Panc1 (cell line): ENCODE measurements around the gene ZNF324B. TPM values are rescaled to one million over a fixed set of nuclear protein-coding genes. Genes with fewer than 3 reads are reported as not detected.

Experiments
- ATAC-seq: fragments of 200-7000 bp; cut with Tn5 transposase; 2 replicates; pipeline ENCODE4 v1.9.1; 2020; ENCODE audit warnings: mild to moderate bottlenecking, moderate library complexity
- BruUV-seq: library from RNA; stranded (reverse); fragments of 400-500 nt; replicated peaks from 2 replicates; lab custom pipeline; 2021; lab: Mats Ljungman, UMichigan
- CTCF ChIA-PET: fragments of 300-600 bp; sonication (Branson Sonifier 250); formaldehyde crosslinking; loops from one replicate; lab custom pipeline; 2022; ENCODE audit warnings: antibody characterized with exemption; lab: Charles Lee
- POLR2A ChIA-PET: fragments of 300-600 bp; sonication (Branson Sonifier 250); formaldehyde crosslinking; loops from one replicate; lab custom pipeline; 2022; ENCODE audit warnings: antibody characterized with exemption; lab: Charles Lee
- DNase-seq: peaks from one replicate; pipeline ENCODE4 v3.0.0-alpha.2; 2010; ENCODE audit warnings: low read depth, low spot score
- H3K27ac ChIP-seq: 2 replicates; pipeline ENCODE4 v1.5.1; 2011; ENCODE audit warnings: mild to moderate bottlenecking, low read length, inconsistent platforms
- H3K27me3 ChIP-seq: fragments of 200-500 bp; sonication (Bioruptor generic); 2 replicates; pipeline ENCODE4 v1.6.0; 2014; ENCODE audit warnings: low read length, inconsistent platforms; ENCODE audit not compliant: control insufficient read depth, insufficient read depth
- H3K36me3 ChIP-seq: fragments of 200-500 bp; sonication (Bioruptor generic); 2 replicates; pipeline ENCODE4 v1.5.1; 2014; ENCODE audit warnings: inconsistent platforms, mild to moderate bottlenecking, low read length, moderate library complexity; ENCODE audit not compliant: control insufficient read depth, insufficient read depth
- H3K4me1 ChIP-seq: 2 replicates; pipeline ENCODE4 v1.5.1; 2011; ENCODE audit warnings: inconsistent platforms, mild to moderate bottlenecking, low read length, moderate library complexity; ENCODE audit not compliant: control insufficient read depth, insufficient read depth
- H3K4me3 ChIP-seq, 2 experiments: 2 replicates each; pipeline ENCODE4 v1.5.1; 2011 to 2012; ENCODE audit warnings: low read depth in 2 of 2, low read length in 2 of 2, mild to moderate bottlenecking in 2 of 2, inconsistent platforms in 1 of 2, moderate library complexity in 1 of 2
- H3K9me3 ChIP-seq: fragments of 200-500 bp; sonication (Bioruptor generic); 2 replicates; pipeline ENCODE4 v1.5.1; 2014; ENCODE audit warnings: low read depth, mild to moderate bottlenecking, inconsistent platforms, low read length, moderate library complexity; ENCODE audit not compliant: control insufficient read depth, insufficient read depth
- POLR2AphosphoS5 ChIP-seq: IDR thresholded peaks from 2 replicates; pipeline ENCODE4 v1.6.1; 2012; ENCODE audit warnings: mild to moderate bottlenecking, low read depth, low read length, moderate library complexity
- SIN3A ChIP-seq: IDR thresholded peaks from 2 replicates; pipeline ENCODE4 v1.6.1; 2012; ENCODE audit warnings: low read depth, mild to moderate bottlenecking, low read length, moderate library complexity, borderline replicate concordance; ENCODE audit not compliant: insufficient read depth
- TCF7L2 ChIP-seq: IDR thresholded peaks from 2 replicates; pipeline ENCODE4 v1.6.1; 2011; ENCODE audit warnings: mild to moderate bottlenecking, low read depth, low read length, inconsistent platforms
- in situ Hi-C: cut with HindIII; loops from 2 replicates; pipeline ENCODE4 v1.10.0; 2016; ENCODE audit warnings: low sequenced_read_pairs, low pct_unique_long_range_greater_than_20kb
- intact Hi-C: fragments of 100-400 bp; cut with micrococcal nuclease; formaldehyde crosslinking; loops from one replicate; pipeline ENCODE4 v1.10.0; 2022; ENCODE audit not compliant: unreplicated experiment
- total RNA-seq: library from RNA; stranded (reverse); gene quantifications from one replicate; pipeline ENCODE4 v1.2.1, GENCODE V29; 2021; ENCODE audit not compliant: unreplicated experiment
- TF ChIP-seq, protein P1 (sequence below): fragments of 450-650 bp; IDR thresholded peaks from 2 replicates; pipeline ENCODE4 v1.5.1; 2017; ENCODE audit warnings: mild to moderate bottlenecking
- TF ChIP-seq, protein P2 (sequence below), 2 experiments: IDR thresholded peaks; 2 replicates each; pipeline ENCODE4 v1.6.1; 2011 to 2012; ENCODE audit warnings: low read depth in 2 of 2, control low read depth in 1 of 2, low read length in 1 of 2, mild to moderate bottlenecking in 1 of 2, moderate library complexity in 1 of 2; ENCODE audit not compliant: insufficient read depth in 1 of 2

ZNF324B gene
- total RNA-seq, 1 experiment from 2014 or later, result 7.8 TPM

DNA sequence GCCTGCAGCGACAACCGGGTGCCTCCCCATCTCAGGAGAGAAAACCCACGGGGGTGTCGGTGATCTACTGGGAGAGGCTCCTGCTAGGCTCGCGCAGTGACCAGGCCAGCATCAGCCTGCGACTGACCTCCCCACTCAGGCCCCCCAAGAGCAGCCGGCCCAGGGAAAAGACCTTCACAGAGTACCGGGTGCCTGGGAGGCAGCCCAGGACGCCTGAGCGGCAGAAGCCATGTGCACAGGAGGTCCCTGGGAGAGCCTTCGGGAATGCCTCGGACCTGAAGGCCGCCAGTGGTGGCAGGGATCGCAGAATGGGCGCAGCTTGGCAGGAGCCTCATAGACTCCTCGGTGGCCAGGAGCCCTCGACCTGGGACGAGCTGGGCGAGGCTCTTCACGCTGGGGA is 3.9 kb downstream of the ZNF324B start:
- in situ Hi-C loops (no loop called here), intact Hi-C loops (no loop called here)
- no peak overlapping the region for H3K27ac ChIP-seq
- H3K4me1 ChIP-seq, result peaks cover 4% of the 10 kb centered on the region; the same call in 1 of the 2 replicates
- ChIA-PET CTCF (no interaction called here), POLR2A (no interaction called here)
- ATAC-seq (no peak), DNase-seq (no peak)
- H3K4me3 ChIP-seq, result no peak overlapping the region
- BruUV-seq, result no TSS peak
- no peaks in the 10 kb centered on the region for H3K36me3 ChIP-seq
- no peaks in the 10 kb centered on the region for H3K9me3 ChIP-seq
- 0 out of 2 replicates have a peak, but pooled peaks cover 4% of the 10 kb centered on the region for H3K27me3 ChIP-seq
- TF ChIP-seq, protein P1, sequence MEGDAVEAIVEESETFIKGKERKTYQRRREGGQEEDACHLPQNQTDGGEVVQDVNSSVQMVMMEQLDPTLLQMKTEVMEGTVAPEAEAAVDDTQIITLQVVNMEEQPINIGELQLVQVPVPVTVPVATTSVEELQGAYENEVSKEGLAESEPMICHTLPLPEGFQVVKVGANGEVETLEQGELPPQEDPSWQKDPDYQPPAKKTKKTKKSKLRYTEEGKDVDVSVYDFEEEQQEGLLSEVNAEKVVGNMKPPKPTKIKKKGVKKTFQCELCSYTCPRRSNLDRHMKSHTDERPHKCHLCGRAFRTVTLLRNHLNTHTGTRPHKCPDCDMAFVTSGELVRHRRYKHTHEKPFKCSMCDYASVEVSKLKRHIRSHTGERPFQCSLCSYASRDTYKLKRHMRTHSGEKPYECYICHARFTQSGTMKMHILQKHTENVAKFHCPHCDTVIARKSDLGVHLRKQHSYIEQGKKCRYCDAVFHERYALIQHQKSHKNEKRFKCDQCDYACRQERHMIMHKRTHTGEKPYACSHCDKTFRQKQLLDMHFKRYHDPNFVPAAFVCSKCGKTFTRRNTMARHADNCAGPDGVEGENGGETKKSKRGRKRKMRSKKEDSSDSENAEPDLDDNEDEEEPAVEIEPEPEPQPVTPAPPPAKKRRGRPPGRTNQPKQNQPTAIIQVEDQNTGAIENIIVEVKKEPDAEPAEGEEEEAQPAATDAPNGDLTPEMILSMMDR, result no peak
- TF ChIP-seq SIN3A (no peak), POLR2AphosphoS5 (no peak), TCF7L2 (no peak)
- TF ChIP-seq, protein P2, sequence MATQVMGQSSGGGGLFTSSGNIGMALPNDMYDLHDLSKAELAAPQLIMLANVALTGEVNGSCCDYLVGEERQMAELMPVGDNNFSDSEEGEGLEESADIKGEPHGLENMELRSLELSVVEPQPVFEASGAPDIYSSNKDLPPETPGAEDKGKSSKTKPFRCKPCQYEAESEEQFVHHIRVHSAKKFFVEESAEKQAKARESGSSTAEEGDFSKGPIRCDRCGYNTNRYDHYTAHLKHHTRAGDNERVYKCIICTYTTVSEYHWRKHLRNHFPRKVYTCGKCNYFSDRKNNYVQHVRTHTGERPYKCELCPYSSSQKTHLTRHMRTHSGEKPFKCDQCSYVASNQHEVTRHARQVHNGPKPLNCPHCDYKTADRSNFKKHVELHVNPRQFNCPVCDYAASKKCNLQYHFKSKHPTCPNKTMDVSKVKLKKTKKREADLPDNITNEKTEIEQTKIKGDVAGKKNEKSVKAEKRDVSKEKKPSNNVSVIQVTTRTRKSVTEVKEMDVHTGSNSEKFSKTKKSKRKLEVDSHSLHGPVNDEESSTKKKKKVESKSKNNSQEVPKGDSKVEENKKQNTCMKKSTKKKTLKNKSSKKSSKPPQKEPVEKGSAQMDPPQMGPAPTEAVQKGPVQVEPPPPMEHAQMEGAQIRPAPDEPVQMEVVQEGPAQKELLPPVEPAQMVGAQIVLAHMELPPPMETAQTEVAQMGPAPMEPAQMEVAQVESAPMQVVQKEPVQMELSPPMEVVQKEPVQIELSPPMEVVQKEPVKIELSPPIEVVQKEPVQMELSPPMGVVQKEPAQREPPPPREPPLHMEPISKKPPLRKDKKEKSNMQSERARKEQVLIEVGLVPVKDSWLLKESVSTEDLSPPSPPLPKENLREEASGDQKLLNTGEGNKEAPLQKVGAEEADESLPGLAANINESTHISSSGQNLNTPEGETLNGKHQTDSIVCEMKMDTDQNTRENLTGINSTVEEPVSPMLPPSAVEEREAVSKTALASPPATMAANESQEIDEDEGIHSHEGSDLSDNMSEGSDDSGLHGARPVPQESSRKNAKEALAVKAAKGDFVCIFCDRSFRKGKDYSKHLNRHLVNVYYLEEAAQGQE (IDR thresholded peaks at IDR 0.05; ENCODE audit: insufficient read depth in 1 of 2, low read depth in 2 of 2, low read length in 1 of 2), result no peak

DNA sequence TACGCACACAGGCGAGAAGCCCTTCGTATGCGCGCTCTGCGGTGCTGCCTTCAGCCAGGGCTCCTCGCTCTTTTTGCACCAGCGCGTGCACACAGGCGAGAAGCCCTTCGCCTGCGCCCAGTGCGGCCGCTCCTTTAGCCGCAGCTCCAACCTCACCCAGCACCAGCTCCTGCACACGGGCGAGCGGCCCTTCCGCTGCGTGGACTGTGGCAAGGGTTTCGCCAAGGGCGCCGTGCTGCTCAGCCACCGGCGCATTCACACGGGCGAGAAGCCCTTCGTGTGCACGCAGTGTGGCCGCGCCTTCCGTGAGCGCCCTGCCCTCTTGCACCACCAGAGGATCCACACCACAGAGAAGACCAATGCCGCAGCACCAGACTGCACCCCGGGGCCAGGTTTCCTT is 4.7 kb downstream of the ZNF324B start:
- TF ChIP-seq, protein P1, result no peak
- TF ChIP-seq SIN3A (no peak), POLR2AphosphoS5 (no peak), TCF7L2 (no peak)
- TF ChIP-seq, protein P2 (IDR thresholded peaks at IDR 0.05; ENCODE audit: insufficient read depth in 1 of 2, low read depth in 2 of 2, low read length in 1 of 2), result no peak
- in situ Hi-C loops, result no loop called here
- ATAC-seq, result no peak

More for the DNA sequence above, 4.7 kb downstream of the ZNF324B start:
- Histone ChIP-seq H3K27ac (no peak overlapping the region), H3K36me3 (no peaks in the 10 kb centered on the region), H3K9me3 (no peaks in the 10 kb centered on the region), H3K4me3 (no peak overlapping the region), H3K27me3 (no peaks in the 10 kb centered on the region), H3K4me1 (no peaks in the 10 kb centered on the region)
- POLR2A ChIA-PET, result no interaction called here
- intact Hi-C loops, result no loop called here
- no peak for DNase-seq
- CTCF ChIA-PET, result no interaction called here
- no TSS peak for BruUV-seq
